Measurements from ENCODE around the gene CEACAM7. TPM values are rescaled to one million over a fixed set of nuclear protein-coding genes. Genes with fewer than 3 reads are reported as not detected.

CEACAM7 gene
- polyA plus RNA-seq, 2 donors: 59.6 to 96.6 TPM

- Histone ChIP-seq H3K36me3 (ENCODE audit: control insufficient read depth in 2 of 2, insufficient read depth in 2 of 2, low read length in 1 of 2) (no peaks in the 10 kb centered on the region), H3K9me3 (ENCODE audit: control insufficient read depth in 2 of 2, insufficient read depth in 1 of 2, low read depth in 1 of 2, low read length in 1 of 2) (peaks cover 0 to 5% of the 10 kb centered on the region in 2 donors), H3K27me3 (ENCODE audit: control insufficient read depth in 1 of 2, insufficient read depth in 2 of 2, low read length in 2 of 2) (peaks cover 0 to 3% of the 10 kb centered on the region in 2 donors), H3K4me1 (ENCODE audit: control insufficient read depth in 2 of 2, insufficient read depth in 2 of 2, low read length in 1 of 2) (peaks cover 0 to 6% of the 10 kb centered on the region in 2 donors), H3K4me3 (ENCODE audit: low read depth in 1 of 2, low read length in 2 of 2) (no peak overlapping the region), H3K27ac (ENCODE audit: low read depth in 2 of 2, low read length in 1 of 2) (no peak overlapping the region)
- WGBS, 2 donors: 63 to 66% methylated on average over 8 of the region's 8 CpGs
Measured at GRCh38 chr19:41694831-41695635, 7.0 kb upstream of the CEACAM7 start.

- 48 to 52% methylated on average over 1 of the region's 1 CpG for WGBS, 2 donors
- H3K9me3 ChIP-seq (ENCODE audit: control insufficient read depth in 2 of 2, insufficient read depth in 1 of 2, low read depth in 1 of 2, low read length in 1 of 2): peaks cover 0 to 5% of the 10 kb centered on the region in 2 donors
- no peaks in the 10 kb centered on the region for H3K36me3 ChIP-seq (ENCODE audit: control insufficient read depth in 2 of 2, insufficient read depth in 2 of 2, low read length in 1 of 2)
- H3K4me1 ChIP-seq (ENCODE audit: control insufficient read depth in 2 of 2, insufficient read depth in 2 of 2, low read length in 1 of 2): peaks cover 0 to 2% of the 10 kb centered on the region in 2 donors
- H3K4me3 ChIP-seq (ENCODE audit: low read depth in 1 of 2, low read length in 2 of 2): no peak overlapping the region
- peaks cover 0 to 3% of the 10 kb centered on the region in 2 donors for H3K27me3 ChIP-seq (ENCODE audit: control insufficient read depth in 1 of 2, insufficient read depth in 2 of 2, low read length in 2 of 2)
- no peak overlapping the region for H3K27ac ChIP-seq (ENCODE audit: low read depth in 2 of 2, low read length in 1 of 2)
Measured at GRCh38 chr19:41694196-41694595, 6.1 kb upstream of the CEACAM7 start.

- Histone ChIP-seq H3K27me3 (ENCODE audit: control insufficient read depth in 1 of 2, insufficient read depth in 2 of 2, low read length in 2 of 2) (peaks cover 0 to 3% of the 10 kb centered on the region in 2 donors), H3K27ac (ENCODE audit: low read depth in 2 of 2, low read length in 1 of 2) (no peak overlapping the region)
Measured at GRCh38 chr19:41691268-41691970, 3.3 kb upstream of the CEACAM7 start.

GRCh38 chr19:41690801-41691065 is 2.7 kb upstream of the CEACAM7 start:
- Histone ChIP-seq H3K9me3 (ENCODE audit: control insufficient read depth in 2 of 2, insufficient read depth in 1 of 2, low read depth in 1 of 2, low read length in 1 of 2) (peaks cover 0 to 5% of the 10 kb centered on the region in 2 donors), H3K4me3 (ENCODE audit: low read depth in 1 of 2, low read length in 2 of 2) (no peak overlapping the region), H3K4me1 (ENCODE audit: control insufficient read depth in 2 of 2, insufficient read depth in 2 of 2, low read length in 1 of 2) (peaks cover 0 to 2% of the 10 kb centered on the region in 2 donors), H3K27ac (ENCODE audit: low read depth in 2 of 2, low read length in 1 of 2) (no peak overlapping the region), H3K27me3 (ENCODE audit: control insufficient read depth in 1 of 2, insufficient read depth in 2 of 2, low read length in 2 of 2) (peaks cover 0 to 3% of the 10 kb centered on the region in 2 donors), H3K36me3 (ENCODE audit: control insufficient read depth in 2 of 2, insufficient read depth in 2 of 2, low read length in 1 of 2) (no peaks in the 10 kb centered on the region)
- 63 to 67% methylated on average over 3 of the region's 3 CpGs for WGBS, 2 donors

More at GRCh38 chr19:41691268-41691970, 3.3 kb upstream of the CEACAM7 start:
- Histone ChIP-seq H3K9me3 (ENCODE audit: control insufficient read depth in 2 of 2, insufficient read depth in 1 of 2, low read depth in 1 of 2, low read length in 1 of 2) (peaks cover 0 to 5% of the 10 kb centered on the region in 2 donors), H3K4me1 (ENCODE audit: control insufficient read depth in 2 of 2, insufficient read depth in 2 of 2, low read length in 1 of 2) (peaks cover 0 to 2% of the 10 kb centered on the region in 2 donors), H3K36me3 (ENCODE audit: control insufficient read depth in 2 of 2, insufficient read depth in 2 of 2, low read length in 1 of 2) (no peaks in the 10 kb centered on the region), H3K4me3 (ENCODE audit: low read depth in 1 of 2, low read length in 2 of 2) (no peak overlapping the region)
- WGBS, 2 donors: 33 to 34% methylated on average over 20 of the region's 20 CpGs

- 67 to 70% methylated on average over 4 of the region's 4 CpGs for WGBS, 2 donors
- Histone ChIP-seq H3K9me3 (ENCODE audit: control insufficient read depth in 2 of 2, insufficient read depth in 1 of 2, low read depth in 1 of 2, low read length in 1 of 2) (peaks cover 0 to 5% of the 10 kb centered on the region in 2 donors), H3K4me1 (ENCODE audit: control insufficient read depth in 2 of 2, insufficient read depth in 2 of 2, low read length in 1 of 2) (peaks cover 0 to 2% of the 10 kb centered on the region in 2 donors), H3K36me3 (ENCODE audit: control insufficient read depth in 2 of 2, insufficient read depth in 2 of 2, low read length in 1 of 2) (no peaks in the 10 kb centered on the region), H3K27me3 (ENCODE audit: control insufficient read depth in 1 of 2, insufficient read depth in 2 of 2, low read length in 2 of 2) (peaks cover 0 to 3% of the 10 kb centered on the region in 2 donors), H3K27ac (ENCODE audit: low read depth in 2 of 2, low read length in 1 of 2) (no peak overlapping the region), H3K4me3 (ENCODE audit: low read depth in 1 of 2, low read length in 2 of 2) (no peak overlapping the region)
Measured at GRCh38 chr19:41689993-41690800, 2.1 kb upstream of the CEACAM7 start.

GRCh38 chr19:41688687-41689086 is 617 bp upstream of the CEACAM7 start:
- Histone ChIP-seq H3K27me3 (ENCODE audit: control insufficient read depth in 1 of 2, insufficient read depth in 2 of 2, low read length in 2 of 2) (peaks cover 0 to 3% of the 10 kb centered on the region in 2 donors), H3K27ac (ENCODE audit: low read depth in 2 of 2, low read length in 1 of 2) (no peak overlapping the region), H3K4me1 (ENCODE audit: control insufficient read depth in 2 of 2, insufficient read depth in 2 of 2, low read length in 1 of 2) (peaks cover 0 to 2% of the 10 kb centered on the region in 2 donors), H3K9me3 (ENCODE audit: control insufficient read depth in 2 of 2, insufficient read depth in 1 of 2, low read depth in 1 of 2, low read length in 1 of 2) (no peaks in the 10 kb centered on the region), H3K4me3 (ENCODE audit: low read depth in 1 of 2, low read length in 2 of 2) (no peak overlapping the region), H3K36me3 (ENCODE audit: control insufficient read depth in 2 of 2, insufficient read depth in 2 of 2, low read length in 1 of 2) (no peaks in the 10 kb centered on the region)
- WGBS, 2 donors: 64 to 70% methylated on average over 4 of the region's 4 CpGs

GRCh38 chr19:41687419-41687818 is 651 bp downstream of the CEACAM7 start:
- Histone ChIP-seq H3K4me1 (ENCODE audit: control insufficient read depth in 2 of 2, insufficient read depth in 2 of 2, low read length in 1 of 2) (peaks cover 0 to 2% of the 10 kb centered on the region in 2 donors), H3K36me3 (ENCODE audit: control insufficient read depth in 2 of 2, insufficient read depth in 2 of 2, low read length in 1 of 2) (no peaks in the 10 kb centered on the region), H3K9me3 (ENCODE audit: control insufficient read depth in 2 of 2, insufficient read depth in 1 of 2, low read depth in 1 of 2, low read length in 1 of 2) (no peaks in the 10 kb centered on the region), H3K4me3 (ENCODE audit: low read depth in 1 of 2, low read length in 2 of 2) (peak overlapping the region; percentile 1 to 18), H3K27me3 (ENCODE audit: control insufficient read depth in 1 of 2, insufficient read depth in 2 of 2, low read length in 2 of 2) (peaks cover 0 to 3% of the 10 kb centered on the region in 2 donors), H3K27ac (ENCODE audit: low read depth in 2 of 2, low read length in 1 of 2) (no peak overlapping the region)
- WGBS, 2 donors: 74 to 90% methylated on average over 3 of the region's 3 CpGs

GRCh38 chr19:41682437-41682836 is 5.6 kb downstream of the CEACAM7 start:
- 34 to 48% methylated on average over 6 of the region's 6 CpGs for WGBS, 2 donors
- H3K4me3 ChIP-seq (ENCODE audit: low read depth in 1 of 2, low read length in 2 of 2): no peak overlapping the region
- no peaks in the 10 kb centered on the region for H3K9me3 ChIP-seq (ENCODE audit: control insufficient read depth in 2 of 2, insufficient read depth in 1 of 2, low read depth in 1 of 2, low read length in 1 of 2)
- H3K27ac ChIP-seq (ENCODE audit: low read depth in 2 of 2, low read length in 1 of 2): peak overlapping the region in 1 of 2 donors; percentile 57
- H3K36me3 ChIP-seq (ENCODE audit: control insufficient read depth in 2 of 2, insufficient read depth in 2 of 2, low read length in 1 of 2): no peaks in the 10 kb centered on the region
- no peaks in the 10 kb centered on the region for H3K4me1 ChIP-seq (ENCODE audit: control insufficient read depth in 2 of 2, insufficient read depth in 2 of 2, low read length in 1 of 2)
- H3K27me3 ChIP-seq (ENCODE audit: control insufficient read depth in 1 of 2, insufficient read depth in 2 of 2, low read length in 2 of 2): no peaks in the 10 kb centered on the region

- no peaks in the 10 kb centered on the region for H3K4me1 ChIP-seq (ENCODE audit: control insufficient read depth in 2 of 2, insufficient read depth in 2 of 2, low read length in 1 of 2)
- H3K4me3 ChIP-seq (ENCODE audit: low read depth in 1 of 2, low read length in 2 of 2): no peak overlapping the region
- peaks cover 0 to 3% of the 10 kb centered on the region in 2 donors for H3K9me3 ChIP-seq (ENCODE audit: control insufficient read depth in 2 of 2, insufficient read depth in 1 of 2, low read depth in 1 of 2, low read length in 1 of 2)
- 55 to 66% methylated on average over 5 of the region's 5 CpGs for WGBS, 2 donors
- H3K27me3 ChIP-seq (ENCODE audit: control insufficient read depth in 1 of 2, insufficient read depth in 2 of 2, low read length in 2 of 2): peaks cover 0 to 4% of the 10 kb centered on the region in 2 donors
- H3K27ac ChIP-seq (ENCODE audit: low read depth in 2 of 2, low read length in 1 of 2): peak overlapping the region in 1 of 2 donors; percentile 47
- no peaks in the 10 kb centered on the region for H3K36me3 ChIP-seq (ENCODE audit: control insufficient read depth in 2 of 2, insufficient read depth in 2 of 2, low read length in 1 of 2)
Measured at GRCh38 chr19:41671486-41671885, 16.6 kb downstream of the CEACAM7 start.

All from esophagus (tissue), 2 donors.